GM21576 (cell line): ENCODE measurements around the gene AARS1.
A peak's percentile ranks its signal among the peaks of the same experiment; 100 is the strongest.
"Not testable (repeated sequence)": the region's sequence is repeated elsewhere in the genome, so short reads cannot be mapped to it uniquely, and the experiment has no call there.

Experiments used
- ATAC-seq: cut with Tn5 transposase; IDR thresholded peaks from one replicate; pipeline ENCODE4 v1.9.1; 2021; ENCODE audit warnings: mild to moderate bottlenecking, moderate library complexity; ENCODE audit not compliant: unreplicated experiment

AARS1 gene

GRCh38 chr16:70276392-70276791, 12.9 kb downstream of the AARS1 start:
- ATAC-seq = no peak

DNA sequence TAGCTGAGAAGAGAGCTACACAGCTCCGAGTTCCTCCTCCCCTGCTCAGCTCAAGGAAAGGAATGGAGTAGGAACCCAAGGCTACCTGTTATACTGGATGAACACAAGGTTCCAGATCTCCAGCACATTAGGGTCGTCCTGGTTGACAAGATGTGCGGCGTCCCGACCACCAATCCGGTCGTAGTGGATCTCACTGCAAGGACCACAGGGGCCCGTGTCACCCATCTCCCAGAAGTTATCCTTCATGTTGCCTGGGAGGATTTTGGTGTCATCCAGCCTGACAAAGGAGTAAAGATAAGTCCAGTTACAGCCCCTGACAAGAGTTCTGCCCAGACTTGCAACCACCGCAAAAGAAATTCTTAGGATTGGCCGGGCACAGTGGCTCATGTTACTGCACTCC, 17.6 kb downstream of the AARS1 start:
- ATAC-seq = no peak

- ATAC-seq = no peak
Measured at GRCh38 chr16:70270176-70270575, 19.1 kb downstream of the AARS1 start.

- ATAC-seq = no peak
Measured at GRCh38 chr16:70269471-70269870, 19.8 kb downstream of the AARS1 start.

DNA sequence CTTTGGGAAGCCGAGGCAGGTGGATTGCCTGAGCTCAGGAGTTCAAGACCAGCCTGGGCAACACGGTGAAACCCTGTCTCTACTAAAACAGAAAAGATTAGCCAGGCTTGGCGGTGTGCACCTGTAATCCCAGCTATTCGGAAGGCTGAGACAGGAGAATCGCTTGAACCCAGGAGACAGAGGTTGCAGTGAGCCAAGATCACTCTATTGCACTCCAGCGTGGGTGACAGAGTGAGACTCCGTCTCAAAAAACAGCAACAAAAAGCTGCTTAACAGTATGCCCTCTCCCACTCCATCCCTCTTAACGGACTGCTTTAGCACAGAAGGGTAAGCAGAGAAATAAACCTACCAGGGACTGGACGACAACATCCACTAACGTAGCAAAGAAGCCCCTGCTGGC, 21.4 kb downstream of the AARS1 start:
- not testable (repeated sequence) for ATAC-seq

DNA sequence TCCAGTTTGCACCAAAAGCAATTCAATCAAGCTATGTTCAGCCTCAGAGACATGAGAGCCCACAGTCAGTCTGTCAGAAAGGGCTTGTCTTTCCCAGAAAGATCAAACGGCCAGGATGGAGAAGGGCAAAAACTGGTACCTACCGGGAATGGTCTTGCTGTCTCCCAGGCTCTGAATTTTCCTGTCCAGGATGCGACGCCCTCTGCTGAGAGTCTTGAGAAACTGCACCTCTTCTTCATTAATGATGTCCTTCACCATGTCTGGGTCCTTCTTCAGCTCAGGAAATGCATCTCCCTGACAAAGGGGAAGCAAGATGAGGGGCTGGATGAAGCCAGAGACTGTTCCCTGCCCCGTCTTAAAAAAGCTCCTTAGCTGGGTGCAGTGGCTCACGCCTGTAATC, 21.8 kb downstream of the AARS1 start:
- ATAC-seq = no peak

DNA sequence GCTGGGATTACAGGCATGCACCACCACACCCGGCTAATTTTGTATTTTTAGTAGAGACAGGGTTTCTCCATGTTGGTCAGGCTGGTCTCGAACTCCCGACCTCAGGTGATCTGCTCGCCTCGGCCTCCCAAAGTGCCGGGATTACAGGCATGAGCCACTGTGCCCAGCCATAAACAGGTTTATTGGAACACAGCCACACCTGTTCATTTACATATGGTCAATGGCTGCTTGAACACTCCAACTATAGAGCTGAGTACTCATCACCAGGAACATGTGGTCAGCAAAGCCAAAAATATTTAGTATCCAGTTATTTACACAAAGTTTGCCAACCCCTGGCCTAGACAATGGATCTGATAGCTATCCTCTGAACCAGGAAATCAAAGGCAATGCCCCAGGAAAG, 29.4 kb downstream of the AARS1 start:
- not testable (repeated sequence) for ATAC-seq

DNA sequence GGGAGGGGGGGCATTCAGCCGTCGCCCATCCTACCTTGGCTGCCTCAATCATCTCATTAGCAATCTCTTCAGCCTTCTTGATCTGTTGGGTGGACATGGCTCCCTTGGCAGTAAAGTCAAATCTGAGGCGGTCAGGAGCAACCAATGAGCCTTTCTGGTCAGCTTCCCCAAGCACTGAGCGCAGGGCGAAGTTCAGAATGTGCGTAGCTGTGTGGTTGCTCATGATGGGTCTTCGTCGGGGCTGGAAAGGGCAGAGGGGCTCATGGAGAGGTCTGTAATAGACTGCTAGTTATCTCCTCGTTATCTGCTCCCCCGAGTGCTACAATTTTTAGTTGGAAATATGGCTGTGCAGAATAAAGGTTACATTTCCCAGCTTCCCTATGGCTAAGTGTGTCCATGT, 30.4 kb downstream of the AARS1 start:
- ATAC-seq = no peak

DNA sequence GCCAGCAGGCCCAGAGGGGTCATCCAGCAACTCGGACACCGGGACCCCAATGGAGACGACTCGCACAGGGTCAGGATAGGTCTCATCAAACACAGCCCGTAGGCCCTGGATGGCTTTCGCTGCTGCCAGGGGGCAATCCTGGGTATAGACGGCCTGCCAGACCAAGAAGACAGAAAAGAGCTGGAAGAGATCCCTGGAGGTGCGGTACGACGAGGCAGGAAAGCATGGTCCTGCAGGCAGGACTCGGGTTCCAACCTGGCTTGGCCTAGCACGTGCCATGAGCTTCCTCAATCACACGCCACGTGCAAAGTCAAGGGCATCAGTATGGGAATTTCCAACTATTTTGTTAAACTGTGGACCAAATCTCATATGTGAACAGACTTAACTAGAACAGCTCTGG, 31.2 kb downstream of the AARS1 start:
- ATAC-seq = no peak

DNA sequence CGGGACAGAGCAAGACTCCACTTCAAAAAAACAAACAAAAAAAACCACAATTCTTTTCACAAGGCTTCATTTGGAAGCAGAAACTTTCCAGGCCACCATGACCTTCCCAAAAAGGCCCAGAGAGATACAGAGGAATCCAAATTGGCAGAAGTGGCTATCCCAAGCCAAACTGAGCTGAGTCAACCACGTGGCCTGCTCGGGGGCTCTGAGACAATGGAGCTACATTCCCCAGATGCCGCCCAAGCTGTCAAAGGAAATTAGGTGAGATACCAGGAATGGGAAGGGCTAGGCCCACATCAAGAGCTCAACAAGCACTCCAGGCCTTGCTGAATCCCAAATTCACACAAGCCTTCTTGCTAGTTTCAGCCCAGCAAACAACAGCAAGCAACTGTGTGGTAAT, 31.9 kb downstream of the AARS1 start:
- no peak for ATAC-seq

GRCh38 chr16:70255574-70255973, 33.7 kb downstream of the AARS1 start:
- ATAC-seq = no peak

DNA sequence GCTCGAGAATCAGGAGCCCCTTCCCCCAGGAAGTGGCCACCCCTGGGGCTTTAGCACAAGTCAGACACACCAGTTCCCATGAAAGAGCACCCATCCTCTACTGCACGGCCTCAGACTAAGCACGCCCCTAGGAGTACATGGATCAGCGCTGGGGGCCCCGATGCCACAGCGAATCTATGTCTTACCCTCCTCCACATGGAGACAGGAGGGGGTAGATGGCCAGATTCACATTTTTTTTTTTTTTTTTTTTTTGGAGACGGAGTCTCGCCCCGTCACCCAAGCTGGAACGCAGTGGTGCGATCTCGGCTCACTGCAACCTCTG, 34.4 kb downstream of the AARS1 start:
- no peak for ATAC-seq

GRCh38 chr16:70254180-70254964, 34.9 kb downstream of the AARS1 start:
- ATAC-seq = no peak

- ATAC-seq = no peak
Measured at GRCh38 chr16:70253291-70254106, 35.8 kb downstream of the AARS1 start.

GRCh38 chr16:70252355-70252988, 36.8 kb downstream of the AARS1 start:
- ATAC-seq = no peak

DNA sequence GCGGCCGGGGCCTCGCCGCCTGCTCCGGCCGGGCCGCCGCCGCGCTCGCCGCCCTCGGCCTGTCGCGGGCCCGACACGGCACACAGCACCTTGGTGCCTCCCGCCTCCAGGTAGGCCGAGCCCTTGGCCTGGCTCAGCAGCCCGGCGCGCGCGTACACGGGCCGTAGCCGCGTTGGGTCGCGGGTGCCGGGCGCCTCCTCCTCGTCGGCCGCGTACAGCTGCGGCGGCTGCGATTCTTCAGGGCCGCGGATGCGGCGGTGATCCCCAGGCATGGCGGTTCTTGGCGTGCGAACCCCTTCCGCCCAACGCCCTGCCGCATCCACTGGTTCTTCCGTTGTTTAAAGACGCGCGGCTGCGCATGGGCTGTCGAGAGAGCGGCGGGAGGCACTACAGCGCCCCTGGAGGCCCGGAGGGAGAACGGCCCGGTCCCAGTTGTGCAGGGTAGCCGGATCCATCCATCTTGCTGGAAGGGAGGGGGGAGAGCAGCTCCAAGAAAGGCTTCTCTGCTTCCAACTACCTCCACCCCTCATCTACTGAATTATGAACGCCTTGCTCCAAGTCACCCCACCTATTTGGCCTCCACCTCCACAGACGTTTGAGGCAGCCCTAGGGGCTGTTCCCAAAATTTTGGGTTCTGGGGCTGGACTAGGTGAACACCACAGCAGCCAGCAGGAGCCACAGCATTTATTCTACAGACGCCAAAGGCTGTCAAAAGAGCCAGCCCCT, 37.5 kb downstream of the AARS1 start, which contains the start of gene EXOSC6:
Gene EXOSC6, minus strand, starts transcription at position 312 of the 726 bp plus-strand sequence. Its CDS starts 40 bp downstream, at position 272.
- ATAC-seq = peak; percentile 85

DNA sequence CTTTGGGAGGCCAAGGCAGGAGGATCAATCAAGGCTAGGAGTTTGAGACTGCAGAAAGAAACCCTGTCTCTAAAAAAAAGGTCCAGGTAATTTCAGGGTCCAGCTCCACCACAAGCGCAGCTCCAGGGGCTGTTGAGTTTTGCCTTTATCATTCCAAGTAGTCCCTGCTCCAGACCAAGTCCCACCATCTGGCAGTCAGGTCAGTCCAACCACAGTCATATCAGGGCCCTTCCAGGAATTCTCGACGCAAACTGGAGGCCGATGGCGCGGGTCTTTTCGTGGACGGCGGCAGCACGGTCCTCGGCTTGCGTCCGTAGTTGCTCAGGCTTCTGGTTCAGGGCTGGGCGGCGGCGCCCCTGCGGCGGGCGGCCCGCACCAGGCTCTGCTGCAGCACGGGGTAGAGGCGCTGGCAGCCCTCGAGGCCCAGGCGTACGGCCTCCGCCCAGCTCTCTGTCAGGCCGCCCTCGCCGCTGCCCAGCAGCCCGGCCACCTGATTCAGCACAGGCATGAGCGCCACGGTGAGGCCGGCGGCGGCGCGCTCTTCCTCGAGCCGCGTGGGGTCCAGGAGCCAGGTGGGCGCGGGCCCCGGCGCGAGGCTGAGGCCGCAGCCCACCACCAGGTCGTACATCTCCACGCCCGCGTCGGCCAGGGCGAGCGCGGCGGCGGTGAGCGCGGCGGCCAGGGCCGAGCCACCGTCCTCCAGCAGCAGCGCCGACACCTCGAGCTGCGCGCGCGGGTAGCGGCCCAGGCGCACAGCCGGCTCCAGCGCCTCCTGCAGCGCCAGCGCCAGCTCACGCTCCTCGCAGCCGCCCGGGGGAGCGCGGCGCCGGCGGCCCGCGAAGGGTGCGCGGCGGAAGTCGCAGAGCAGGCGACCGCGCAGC, 38.3 kb downstream of the AARS1 start:
- peak; percentile 31 for ATAC-seq

- not testable (repeated sequence) for ATAC-seq
Measured at GRCh38 chr16:70249697-70250096, 39.6 kb downstream of the AARS1 start.

GRCh38 chr16:70238773-70239172, 50.5 kb downstream of the AARS1 start:
- ATAC-seq = not testable (repeated sequence)

- ATAC-seq = not testable (repeated sequence)
Measured at GRCh38 chr16:70231831-70232230, 57.5 kb downstream of the AARS1 start.
